ENCODE measurements around the gene CBLC. TPM values are rescaled to one million over a fixed set of nuclear protein-coding genes. Genes with fewer than 3 reads are reported as not detected.
"Not testable (repeated sequence)": the region's sequence is repeated elsewhere in the genome, so short reads cannot be mapped to it uniquely, and the experiment has no call there.

Gene CBLC
- polyA plus RNA-seq, 6 donors from 2014 or later: not detected

GRCh38 chr19:44813841-44814470 is 36.3 kb downstream of the CBLC start:
- DNase-seq (no peak), ATAC-seq (ENCODE audit: low read depth in 2 of 2) (no peak)
- H3K27me3 Mint-ChIP-seq: peaks cover 13 to 51% (median 33%) of the 10 kb centered on the region in 3 donors
- H3K4me1 Mint-ChIP-seq: peaks cover 0 to 4% (median 3%) of the 10 kb centered on the region in 3 donors
- H3K4me3 Mint-ChIP-seq: no peak overlapping the region
- peaks cover 0 to 1% (median 0%) of the 10 kb centered on the region in 7 donors for H3K9me3 Mint-ChIP-seq
- H3K36me3 Mint-ChIP-seq: no peaks in the 10 kb centered on the region
- peak overlapping the region in 2 of 6 donors; percentile 16 to 84 for H3K27ac Mint-ChIP-seq

- Mint-ChIP-seq H3K27ac (peak overlapping the region in 1 of 6 donors; percentile 57), H3K4me1 (peaks cover 0 to 4% (median 0%) of the 10 kb centered on the region in 3 donors), H3K9me3 (peaks cover 0 to 1% (median 0%) of the 10 kb centered on the region in 7 donors), H3K36me3 (no peaks in the 10 kb centered on the region), H3K27me3 (peaks cover 13 to 52% (median 33%) of the 10 kb centered on the region in 3 donors), H3K4me3 (no peak overlapping the region)
- DNase-seq (no peak), ATAC-seq (ENCODE audit: low read depth in 2 of 2) (no peak)
These were observed 36.8 kb downstream of the CBLC start for GRCh38 chr19:44814517-44814916.

- Mint-ChIP-seq H3K27ac (no peak overlapping the region), H3K36me3 (no peaks in the 10 kb centered on the region), H3K4me3 (no peak overlapping the region), H3K27me3 (peaks cover 10 to 46% (median 28%) of the 10 kb centered on the region in 3 donors), H3K4me1 (peaks cover 0 to 4% (median 0%) of the 10 kb centered on the region in 3 donors), H3K9me3 (peaks cover 0 to 1% (median 0%) of the 10 kb centered on the region in 7 donors)
- ATAC-seq (ENCODE audit: low read depth in 2 of 2) (no peak), DNase-seq (no peak)
These were observed 38.6 kb downstream of the CBLC start for GRCh38 chr19:44816301-44816700.

- peak overlapping the region in 1 of 6 donors; percentile 32 for H3K27ac Mint-ChIP-seq
- peak overlapping the region in 1 of 8 donors; percentile 24 for H3K4me3 Mint-ChIP-seq
- H3K27me3 Mint-ChIP-seq: peaks cover 9 to 37% (median 29%) of the 10 kb centered on the region in 3 donors
These were observed 40.2 kb downstream of the CBLC start for GRCh38 chr19:44817725-44818465.

GRCh38 chr19:44818466-44819031 is 40.9 kb downstream of the CBLC start:
- H3K27ac Mint-ChIP-seq: peak overlapping the region in 1 of 6 donors; percentile 32
- H3K4me3 Mint-ChIP-seq: no peak overlapping the region
- H3K27me3 Mint-ChIP-seq: peaks cover 8 to 36% (median 29%) of the 10 kb centered on the region in 3 donors
- peaks cover 0 to 1% (median 0%) of the 10 kb centered on the region in 7 donors for H3K9me3 Mint-ChIP-seq
- no peaks in the 10 kb centered on the region for H3K36me3 Mint-ChIP-seq
- ATAC-seq (ENCODE audit: low read depth in 2 of 2) (no peak), DNase-seq (no peak)
- no peaks in the 10 kb centered on the region for H3K4me1 Mint-ChIP-seq

More at GRCh38 chr19:44817725-44818465, 40.2 kb downstream of the CBLC start:
- Mint-ChIP-seq H3K4me1 (no peaks in the 10 kb centered on the region), H3K9me3 (peaks cover 0 to 1% (median 0%) of the 10 kb centered on the region in 7 donors), H3K36me3 (no peaks in the 10 kb centered on the region)
- DNase-seq (no peak), ATAC-seq (ENCODE audit: low read depth in 2 of 2) (no peak)

GRCh38 chr19:44819246-44819832 is 41.6 kb downstream of the CBLC start:
- Mint-ChIP-seq H3K9me3 (peaks cover 0 to 1% (median 0%) of the 10 kb centered on the region in 7 donors), H3K36me3 (no peaks in the 10 kb centered on the region), H3K27me3 (peaks cover 3 to 30% (median 29%) of the 10 kb centered on the region in 3 donors), H3K4me3 (no peak overlapping the region), H3K27ac (no peak overlapping the region), H3K4me1 (no peaks in the 10 kb centered on the region)
- ATAC-seq (ENCODE audit: low read depth in 2 of 2) (no peak), DNase-seq (no peak)

- DNase-seq (no peak), ATAC-seq (ENCODE audit: low read depth in 2 of 2) (no peak)
- H3K4me1 Mint-ChIP-seq: no peaks in the 10 kb centered on the region
- H3K27me3 Mint-ChIP-seq: peaks cover 0 to 43% (median 29%) of the 10 kb centered on the region in 3 donors
- no peak overlapping the region for H3K27ac Mint-ChIP-seq
- H3K36me3 Mint-ChIP-seq: no peaks in the 10 kb centered on the region
- H3K9me3 Mint-ChIP-seq: peaks cover 0 to 1% (median 0%) of the 10 kb centered on the region in 7 donors
- H3K4me3 Mint-ChIP-seq: no peak overlapping the region
These were observed 43.2 kb downstream of the CBLC start for GRCh38 chr19:44820648-44821609.

GRCh38 chr19:44822177-44822576 is 44.5 kb downstream of the CBLC start:
- H3K4me1 Mint-ChIP-seq: no peaks in the 10 kb centered on the region
- no peak for ATAC-seq (ENCODE audit: low read depth in 2 of 2)
- peaks cover 3 to 47% (median 30%) of the 10 kb centered on the region in 3 donors for H3K27me3 Mint-ChIP-seq
- no peaks in the 10 kb centered on the region for H3K36me3 Mint-ChIP-seq
- no peak overlapping the region for H3K4me3 Mint-ChIP-seq
- peak overlapping the region in 1 of 6 donors; percentile 84 for H3K27ac Mint-ChIP-seq
- no peak for DNase-seq
- H3K9me3 Mint-ChIP-seq: peaks cover 0 to under 1% (median 0%) of the 10 kb centered on the region in 7 donors

- DNase-seq: no peak
- H3K9me3 Mint-ChIP-seq: no peaks in the 10 kb centered on the region
- H3K27me3 Mint-ChIP-seq: peaks cover 6 to 44% (median 29%) of the 10 kb centered on the region in 3 donors
- H3K4me3 Mint-ChIP-seq: no peak overlapping the region
- H3K4me1 Mint-ChIP-seq: no peaks in the 10 kb centered on the region
- H3K27ac Mint-ChIP-seq: peak overlapping the region in 1 of 6 donors; percentile 84
- H3K36me3 Mint-ChIP-seq: no peaks in the 10 kb centered on the region
- ATAC-seq (ENCODE audit: low read depth in 2 of 2): no peak
These were observed 45.1 kb downstream of the CBLC start for GRCh38 chr19:44822670-44823372.

GRCh38 chr19:44823373-44823698 is 45.6 kb downstream of the CBLC start:
- ATAC-seq (ENCODE audit: low read depth in 2 of 2): no peak
- DNase-seq: no peak
- H3K4me1 Mint-ChIP-seq: no peaks in the 10 kb centered on the region
- no peaks in the 10 kb centered on the region for H3K36me3 Mint-ChIP-seq
- no peak overlapping the region for H3K4me3 Mint-ChIP-seq
- no peak overlapping the region for H3K27ac Mint-ChIP-seq
- peaks cover 6 to 43% (median 29%) of the 10 kb centered on the region in 3 donors for H3K27me3 Mint-ChIP-seq
- H3K9me3 Mint-ChIP-seq: no peaks in the 10 kb centered on the region

GRCh38 chr19:44824761-44825160 is 47.1 kb downstream of the CBLC start:
- H3K27ac Mint-ChIP-seq: no peak overlapping the region
- H3K27me3 Mint-ChIP-seq: peaks cover 6 to 31% (median 30%) of the 10 kb centered on the region in 3 donors
- H3K9me3 Mint-ChIP-seq: no peaks in the 10 kb centered on the region
- H3K4me1 Mint-ChIP-seq: no peaks in the 10 kb centered on the region
- peaks cover 0 to 2% of the 10 kb centered on the region in 2 donors for H3K36me3 Mint-ChIP-seq
- DNase-seq: no peak
- ATAC-seq (ENCODE audit: low read depth in 2 of 2): no peak
- peak overlapping the region in 1 of 8 donors; percentile 20 for H3K4me3 Mint-ChIP-seq

- ATAC-seq (ENCODE audit: low read depth in 2 of 2); H3K9me3 Mint-ChIP-seq; H3K4me3 Mint-ChIP-seq; DNase-seq; H3K4me1 Mint-ChIP-seq; H3K36me3 Mint-ChIP-seq; H3K27ac Mint-ChIP-seq: not testable (repeated sequence)
- peaks cover 11 to 32% (median 32%) of the 10 kb centered on the region in 3 donors for H3K27me3 Mint-ChIP-seq
These were observed 55.2 kb downstream of the CBLC start for GRCh38 chr19:44832875-44833274.

Measured in naive B cell (primary cell).